NB4 (cell line): ENCODE data around the gene NKD1.

ENCODE experiments used
- TF ChIP-seq, protein P1 (sequence below): IDR thresholded peaks from one replicate; pipeline ENCODE4 v1.5.1; 2012; ENCODE audit warnings: low read depth, low read length
- TF ChIP-seq, protein P2 (sequence below): IDR thresholded peaks from 2 replicates; pipeline ENCODE4 v1.6.1; 2011; ENCODE audit warnings: low read depth, low read length

DNA sequence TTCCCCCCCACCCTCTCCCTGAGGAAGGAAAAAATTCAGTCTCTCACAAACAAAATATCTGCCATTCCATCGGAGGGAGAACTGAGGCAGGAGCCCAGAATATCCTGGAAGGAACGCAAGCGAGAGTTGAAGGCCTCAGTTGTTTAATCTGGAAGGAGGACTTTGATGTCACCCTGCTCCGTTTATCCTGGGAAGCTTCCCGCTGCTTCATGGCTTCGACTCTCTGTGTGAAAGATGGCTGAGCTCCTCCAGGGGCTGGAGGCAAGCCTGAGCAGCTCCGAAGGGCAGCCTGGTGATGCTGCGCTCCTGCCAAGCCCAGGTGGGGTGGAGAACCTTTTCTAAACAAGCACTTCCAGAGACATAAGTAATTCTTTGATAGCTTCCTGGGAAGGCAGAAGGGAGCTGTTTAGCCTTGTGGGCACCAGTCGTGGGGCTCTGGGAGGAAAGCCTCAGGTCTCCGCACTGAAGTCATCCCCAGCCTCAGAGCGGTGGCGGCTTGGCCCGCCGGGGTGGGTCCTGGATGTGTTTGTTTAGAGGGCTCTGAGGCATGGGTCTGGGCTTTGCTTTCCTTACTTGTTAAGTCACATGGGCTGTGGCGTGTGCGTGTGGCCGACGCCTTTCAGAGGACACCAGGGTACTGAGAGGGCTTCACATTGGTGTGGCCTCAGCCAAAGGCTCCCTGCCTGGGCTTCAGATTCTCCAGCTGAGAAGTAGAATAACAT, 7.9 kb downstream of the NKD1 start:
- TF ChIP-seq, protein P1, sequence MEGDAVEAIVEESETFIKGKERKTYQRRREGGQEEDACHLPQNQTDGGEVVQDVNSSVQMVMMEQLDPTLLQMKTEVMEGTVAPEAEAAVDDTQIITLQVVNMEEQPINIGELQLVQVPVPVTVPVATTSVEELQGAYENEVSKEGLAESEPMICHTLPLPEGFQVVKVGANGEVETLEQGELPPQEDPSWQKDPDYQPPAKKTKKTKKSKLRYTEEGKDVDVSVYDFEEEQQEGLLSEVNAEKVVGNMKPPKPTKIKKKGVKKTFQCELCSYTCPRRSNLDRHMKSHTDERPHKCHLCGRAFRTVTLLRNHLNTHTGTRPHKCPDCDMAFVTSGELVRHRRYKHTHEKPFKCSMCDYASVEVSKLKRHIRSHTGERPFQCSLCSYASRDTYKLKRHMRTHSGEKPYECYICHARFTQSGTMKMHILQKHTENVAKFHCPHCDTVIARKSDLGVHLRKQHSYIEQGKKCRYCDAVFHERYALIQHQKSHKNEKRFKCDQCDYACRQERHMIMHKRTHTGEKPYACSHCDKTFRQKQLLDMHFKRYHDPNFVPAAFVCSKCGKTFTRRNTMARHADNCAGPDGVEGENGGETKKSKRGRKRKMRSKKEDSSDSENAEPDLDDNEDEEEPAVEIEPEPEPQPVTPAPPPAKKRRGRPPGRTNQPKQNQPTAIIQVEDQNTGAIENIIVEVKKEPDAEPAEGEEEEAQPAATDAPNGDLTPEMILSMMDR: no peak
- TF ChIP-seq, protein P2, sequence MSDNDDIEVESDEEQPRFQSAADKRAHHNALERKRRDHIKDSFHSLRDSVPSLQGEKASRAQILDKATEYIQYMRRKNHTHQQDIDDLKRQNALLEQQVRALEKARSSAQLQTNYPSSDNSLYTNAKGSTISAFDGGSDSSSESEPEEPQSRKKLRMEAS: no peak
